NOMO-1 treated with DMSO at 0.1 percent for 48 hours (cell line): Measurements from ENCODE around the gene ZFHX2.
A peak's percentile ranks its signal among the peaks of the same experiment; 100 is the strongest.

Source experiments
- DNase-seq: peaks from one replicate; lab custom pipeline; 2025; ENCODE audit not compliant: unreplicated experiment; lab: John Stamatoyannopoulos, UW

ZFHX2 gene

GRCh38 chr14:23561873-23562821 is 10.6 kb upstream of the ZFHX2 start:
- DNase-seq: no peak

GRCh38 chr14:23561259-23561658 is 9.7 kb upstream of the ZFHX2 start:
- no peak for DNase-seq

GRCh38 chr14:23559926-23560520 is 8.5 kb upstream of the ZFHX2 start:
- no peak for DNase-seq

GRCh38 chr14:23559010-23559925 is 7.7 kb upstream of the ZFHX2 start:
- DNase-seq: peak; percentile 18

GRCh38 chr14:23558346-23559009 is 6.9 kb upstream of the ZFHX2 start:
- no peak for DNase-seq

- no peak for DNase-seq
These were observed 6.4 kb upstream of the ZFHX2 start for GRCh38 chr14:23557946-23558345.

GRCh38 chr14:23557521-23557920 is 6.0 kb upstream of the ZFHX2 start:
- DNase-seq: no peak

- DNase-seq: peak; percentile 31
These were observed 5.3 kb upstream of the ZFHX2 start for GRCh38 chr14:23556700-23557440.

- peak; percentile 87 for DNase-seq
These were observed 4.5 kb upstream of the ZFHX2 start, which contains the start of gene THTPA for GRCh38 chr14:23555882-23556699. THTPA (plus strand) TSS chr14:23556271; CDS start chr14:23556758, 487 bp downstream.

- DNase-seq: no peak
These were observed 3.9 kb upstream of the ZFHX2 start for GRCh38 chr14:23555533-23555881.

GRCh38 chr14:23550812-23551265 is 726 bp downstream of the ZFHX2 start:
- no peak for DNase-seq

- no peak for DNase-seq
These were observed 1.3 kb downstream of the ZFHX2 start for GRCh38 chr14:23550131-23550811.

GRCh38 chr14:23548351-23549318 is 2.9 kb downstream of the ZFHX2 start:
- no peak for DNase-seq

- DNase-seq: no peak
These were observed 3.6 kb downstream of the ZFHX2 start for GRCh38 chr14:23547924-23548323.

- DNase-seq: no peak
These were observed 5.0 kb downstream of the ZFHX2 start for GRCh38 chr14:23546450-23547035.

- DNase-seq: no peak
These were observed 5.7 kb downstream of the ZFHX2 start for GRCh38 chr14:23545740-23546365.
